Transverse colon (tissue), 4 donors: ENCODE measurements around the gene LGR5.

Experiments
- CTCF ChIP-seq, 5 experiments: fragments of 200-600 bp in 3 of 5; fragments of 450-650 bp in 2 of 5; sonication (generic) in 3 of 5; IDR thresholded peaks; 1 replicate in 2 of 5; 2 replicates in 3 of 5; pipeline ENCODE4 v1.5.1; 2016 to 2017; ENCODE audit warnings: antibody characterized with exemption in 5 of 5, inconsistent platforms in 3 of 5, mild to moderate bottlenecking in 2 of 5, moderate library complexity in 1 of 5
- POLR2A ChIP-seq: fragments of 450-650 bp; IDR thresholded peaks from one replicate; pipeline ENCODE4 v1.6.1; 2016; ENCODE audit warnings: antibody characterized with exemption, mild to moderate bottlenecking, moderate library complexity
- POLR2AphosphoS5 ChIP-seq, 3 donors: sonication (generic); formaldehyde crosslinking; IDR thresholded peaks; one replicate each; pipeline ENCODE4 v1.6.1; 2016; ENCODE audit warnings: antibody characterized with exemption in 3 of 3

GRCh38 chr12:71517145-71517846 is 77.7 kb downstream of the LGR5 start:
- TF ChIP-seq CTCF (IDR thresholded peaks at IDR 0.05) (no peak), POLR2A (no peak), POLR2AphosphoS5 (IDR thresholded peaks at IDR 0.05) (no peak)
